ENCODE measurements around the gene TMEM145. TPM values are rescaled to one million over a fixed set of nuclear protein-coding genes. Genes with fewer than 3 reads are reported as not detected.

The TMEM145 gene
- polyA plus RNA-seq, 1 donor from 2014 or later = 30.9 TPM

- no peaks in the 10 kb centered on the region for H3K9me3 ChIP-seq (ENCODE audit: low read length)
- peaks cover 23% of the 10 kb centered on the region for H3K79me2 ChIP-seq (replicated peaks; ENCODE audit: insufficient read depth, low read length)
- H3K4me3 ChIP-seq (ENCODE audit: low read length) = no peak overlapping the region
- no peaks in the 10 kb centered on the region for H3K9me2 ChIP-seq (ENCODE audit: insufficient read depth, low read length)
- no peaks in the 10 kb centered on the region for H3K27me3 ChIP-seq (ENCODE audit: insufficient read depth, low read depth, low read length)
- no peaks in the 10 kb centered on the region for H3F3A ChIP-seq (ENCODE audit: insufficient read depth, low read length, poor library complexity, severe bottlenecking)
- no peak overlapping the region for H3K9ac ChIP-seq (ENCODE audit: low read length)
- H3K27ac ChIP-seq (ENCODE audit: low read length) = no peak overlapping the region
- H4K20me1 ChIP-seq (ENCODE audit: insufficient read depth) = peaks cover 10% of the 10 kb centered on the region
- H2AFZ ChIP-seq (ENCODE audit: low read depth, low read length) = no peak overlapping the region
- H3K36me3 ChIP-seq (ENCODE audit: insufficient read depth, low read length) = peaks cover 6% of the 10 kb centered on the region
- H3K4me2 ChIP-seq (ENCODE audit: low read length) = no peak overlapping the region
- no peak for TF ChIP-seq TAF1 (IDR thresholded peaks at IDR 0.05; ENCODE audit: low read depth)
- TF ChIP-seq, protein P1, sequence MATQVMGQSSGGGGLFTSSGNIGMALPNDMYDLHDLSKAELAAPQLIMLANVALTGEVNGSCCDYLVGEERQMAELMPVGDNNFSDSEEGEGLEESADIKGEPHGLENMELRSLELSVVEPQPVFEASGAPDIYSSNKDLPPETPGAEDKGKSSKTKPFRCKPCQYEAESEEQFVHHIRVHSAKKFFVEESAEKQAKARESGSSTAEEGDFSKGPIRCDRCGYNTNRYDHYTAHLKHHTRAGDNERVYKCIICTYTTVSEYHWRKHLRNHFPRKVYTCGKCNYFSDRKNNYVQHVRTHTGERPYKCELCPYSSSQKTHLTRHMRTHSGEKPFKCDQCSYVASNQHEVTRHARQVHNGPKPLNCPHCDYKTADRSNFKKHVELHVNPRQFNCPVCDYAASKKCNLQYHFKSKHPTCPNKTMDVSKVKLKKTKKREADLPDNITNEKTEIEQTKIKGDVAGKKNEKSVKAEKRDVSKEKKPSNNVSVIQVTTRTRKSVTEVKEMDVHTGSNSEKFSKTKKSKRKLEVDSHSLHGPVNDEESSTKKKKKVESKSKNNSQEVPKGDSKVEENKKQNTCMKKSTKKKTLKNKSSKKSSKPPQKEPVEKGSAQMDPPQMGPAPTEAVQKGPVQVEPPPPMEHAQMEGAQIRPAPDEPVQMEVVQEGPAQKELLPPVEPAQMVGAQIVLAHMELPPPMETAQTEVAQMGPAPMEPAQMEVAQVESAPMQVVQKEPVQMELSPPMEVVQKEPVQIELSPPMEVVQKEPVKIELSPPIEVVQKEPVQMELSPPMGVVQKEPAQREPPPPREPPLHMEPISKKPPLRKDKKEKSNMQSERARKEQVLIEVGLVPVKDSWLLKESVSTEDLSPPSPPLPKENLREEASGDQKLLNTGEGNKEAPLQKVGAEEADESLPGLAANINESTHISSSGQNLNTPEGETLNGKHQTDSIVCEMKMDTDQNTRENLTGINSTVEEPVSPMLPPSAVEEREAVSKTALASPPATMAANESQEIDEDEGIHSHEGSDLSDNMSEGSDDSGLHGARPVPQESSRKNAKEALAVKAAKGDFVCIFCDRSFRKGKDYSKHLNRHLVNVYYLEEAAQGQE (IDR thresholded peaks at IDR 0.05; ENCODE audit: borderline replicate concordance) = no peak
- no peak for TF ChIP-seq RAD21 (conservative IDR thresholded peaks at IDR 0.05)
- TF ChIP-seq SMC3 (conservative IDR thresholded peaks at IDR 0.05; ENCODE audit: poor library complexity) = no peak
- TF ChIP-seq EZH2 (IDR thresholded peaks at IDR 0.05; ENCODE audit: borderline replicate concordance, insufficient read depth, low read length, poor library complexity, severe bottlenecking) = no peak
- TF ChIP-seq CTCF (IDR thresholded peaks at IDR 0.05; ENCODE audit: poor library complexity, severe bottlenecking) = no peak
- no peak for TF ChIP-seq MXI1 (conservative IDR thresholded peaks at IDR 0.05; ENCODE audit: poor library complexity, severe bottlenecking)
- TF ChIP-seq POLR2AphosphoS5 (IDR thresholded peaks at IDR 0.05) = no peak
- no peak for TF ChIP-seq EP300 (conservative IDR thresholded peaks at IDR 0.05; ENCODE audit: poor library complexity, severe bottlenecking)
Measured at GRCh38 chr19:42287017-42287826, 25.9 kb upstream of the TMEM145 start.

- Histone ChIP-seq H3F3A (ENCODE audit: insufficient read depth, low read length, poor library complexity, severe bottlenecking) (no peaks in the 10 kb centered on the region), H2AFZ (ENCODE audit: low read depth, low read length) (no peak overlapping the region), H3K27me3 (ENCODE audit: insufficient read depth, low read depth, low read length) (no peaks in the 10 kb centered on the region), H3K79me2 (replicated peaks; ENCODE audit: insufficient read depth, low read length) (peaks cover 20% of the 10 kb centered on the region), H3K9me2 (ENCODE audit: insufficient read depth, low read length) (no peaks in the 10 kb centered on the region), H4K20me1 (ENCODE audit: insufficient read depth) (peaks cover 10% of the 10 kb centered on the region), H3K9ac (ENCODE audit: low read length) (no peak overlapping the region), H3K9me3 (ENCODE audit: low read length) (no peaks in the 10 kb centered on the region), H3K27ac (ENCODE audit: low read length) (no peak overlapping the region), H3K36me3 (ENCODE audit: insufficient read depth, low read length) (peaks cover 6% of the 10 kb centered on the region), H3K4me2 (ENCODE audit: low read length) (no peak overlapping the region), H3K4me3 (ENCODE audit: low read length) (no peak overlapping the region)
- TF ChIP-seq MXI1 (conservative IDR thresholded peaks at IDR 0.05; ENCODE audit: poor library complexity, severe bottlenecking) = no peak
- TF ChIP-seq POLR2AphosphoS5 (IDR thresholded peaks at IDR 0.05) = no peak
- TF ChIP-seq SMC3 (conservative IDR thresholded peaks at IDR 0.05; ENCODE audit: poor library complexity) = no peak
- no peak for TF ChIP-seq EZH2 (IDR thresholded peaks at IDR 0.05; ENCODE audit: borderline replicate concordance, insufficient read depth, low read length, poor library complexity, severe bottlenecking)
- TF ChIP-seq RAD21 (conservative IDR thresholded peaks at IDR 0.05) = no peak
- no peak for TF ChIP-seq CTCF (IDR thresholded peaks at IDR 0.05; ENCODE audit: poor library complexity, severe bottlenecking)
- TF ChIP-seq, protein P1 (IDR thresholded peaks at IDR 0.05; ENCODE audit: borderline replicate concordance) = no peak
- no peak for TF ChIP-seq TAF1 (IDR thresholded peaks at IDR 0.05; ENCODE audit: low read depth)
- TF ChIP-seq EP300 (conservative IDR thresholded peaks at IDR 0.05; ENCODE audit: poor library complexity, severe bottlenecking) = no peak
Measured at GRCh38 chr19:42287827-42288107, 25.3 kb upstream of the TMEM145 start.
